Left lung (tissue), 10 donors: Measurements from ENCODE around the gene VMAC. TPM values are rescaled to one million over a fixed set of nuclear protein-coding genes. Genes with fewer than 3 reads are reported as not detected.

ENCODE experiments used
- ATAC-seq: fragments of 200-7000 bp; cut with Tn5 transposase; one replicate; pipeline ENCODE4 v1.9.1; 2020; ENCODE audit warnings: moderate library complexity
- DNase-seq, 4 donors: peaks; one replicate each; pipeline ENCODE4 v3.0.0-alpha.2; 2013 to 2020
- H3K27ac ChIP-seq, 2 donors: fragments of 200-600 bp; sonication (generic) in 1 of 2; one replicate each; pipeline versions ENCODE4 v1.5.0 to v1.8.0; 2020 to 2021
- H3K27me3 ChIP-seq, 2 donors: fragments of 200-600 bp; sonication (generic) in 1 of 2; one replicate each; pipeline versions ENCODE4 v1.5.0 to v1.8.0; 2020 to 2021
- H3K36me3 ChIP-seq, 2 donors: fragments of 200-600 bp; sonication (generic) in 1 of 2; one replicate each; pipeline versions ENCODE4 v1.5.0 to v1.8.0; 2020 to 2021
- H3K4me1 ChIP-seq, 2 donors: fragments of 200-600 bp; one replicate each; pipeline ENCODE4 v1.8.0; 2021
- H3K4me3 ChIP-seq, 2 donors: fragments of 200-600 bp; sonication (generic) in 1 of 2; one replicate each; pipeline versions ENCODE4 v1.5.0 to v1.8.0; 2020 to 2021; ENCODE audit warnings: mild to moderate bottlenecking in 1 of 2
- H3K9me3 ChIP-seq, 2 donors: fragments of 200-600 bp; sonication (generic) in 1 of 2; one replicate each; pipeline versions ENCODE4 v1.5.0 to v1.8.0; 2020 to 2021
- CTCF ChIP-seq, 2 donors: fragments of 200-600 bp; sonication (generic) in 1 of 2; IDR thresholded peaks; one replicate each; pipeline versions ENCODE4 v1.5.0 to v1.8.0; 2021; ENCODE audit warnings: antibody characterized with exemption in 2 of 2
- intact Hi-C, 2 donors: fragments of 100-400 bp; cut with DNase I; formaldehyde crosslinking; loops; one replicate each; pipeline versions ENCODE4 v1.11.2 to v1.14.2; 2022
- polyA plus RNA-seq, 6 donors: library from polyadenylated mRNA; unstranded; fragments of 120-200 nt; gene quantifications; one replicate each; pipeline ENCODE4 v1.2.1, GENCODE V29; 2013; ENCODE audit not compliant: insufficient read length in 6 of 6
- total RNA-seq, 2 donors: library from RNA; stranded (reverse); fragmentation: NEBNext Ultra II Directional; extraction: Animal tissue kit (Norgen Biotek cat#: 25700); gene quantifications; one replicate each; pipeline ENCODE4 v1.2.1, GENCODE V29; 2021
- donor health status: DM: no; HTN: yes; CAD: no.
- donor health status: DM: no; HTN: no; CAD: no.

Gene VMAC
- total and polyA plus RNA-seq, 8 donors, result 5.0 to 10.4 (median 8.5) TPM

DNA sequence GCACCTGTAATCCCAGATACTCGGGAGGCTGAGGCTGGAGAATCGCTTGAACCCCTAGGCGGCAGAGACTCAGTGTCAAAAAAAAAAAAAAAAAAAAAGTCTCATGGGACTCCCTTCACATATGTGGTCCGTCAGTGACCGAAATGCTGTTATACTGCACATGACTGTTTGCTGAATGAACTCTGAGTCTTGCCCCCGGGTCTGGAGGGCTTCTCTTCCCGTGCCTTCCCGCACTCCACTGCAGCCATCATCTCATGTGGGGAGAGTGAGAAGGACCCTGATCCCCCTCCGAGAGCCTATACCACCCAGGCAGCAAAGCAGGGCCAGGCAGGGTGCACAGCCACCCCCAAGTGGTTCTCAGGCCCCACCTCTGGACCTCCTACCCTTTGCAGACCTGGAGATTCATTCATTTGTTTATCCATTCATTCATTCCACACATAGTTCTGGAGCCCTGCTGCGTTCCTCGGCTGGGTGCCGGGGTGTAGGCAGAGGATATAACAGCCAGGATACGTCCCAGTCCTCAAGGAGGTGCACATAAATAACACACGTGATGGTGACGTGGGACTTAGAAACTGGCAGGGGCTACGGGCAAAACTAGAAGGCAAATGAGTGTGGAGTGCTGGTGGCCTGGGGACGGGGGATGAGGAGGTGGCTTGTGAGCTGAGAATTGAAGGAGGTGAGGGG lies 15.2 kb upstream of the VMAC start:
- intact Hi-C loops, result no loop called here
- peaks cover 0 to 5% of the 10 kb centered on the region in 2 donors for H3K4me1 ChIP-seq
- peaks cover 0 to 57% of the 10 kb centered on the region in 2 donors for H3K27me3 ChIP-seq
- peaks cover 0 to 5% of the 10 kb centered on the region in 2 donors for H3K36me3 ChIP-seq
- no peak for TF ChIP-seq CTCF (IDR thresholded peaks at IDR 0.05)
- H3K9me3 ChIP-seq, result no peaks in the 10 kb centered on the region
- no peak overlapping the region for H3K27ac ChIP-seq
- DNase-seq (no peak), ATAC-seq (no peak)
- no peak overlapping the region for H3K4me3 ChIP-seq

DNA sequence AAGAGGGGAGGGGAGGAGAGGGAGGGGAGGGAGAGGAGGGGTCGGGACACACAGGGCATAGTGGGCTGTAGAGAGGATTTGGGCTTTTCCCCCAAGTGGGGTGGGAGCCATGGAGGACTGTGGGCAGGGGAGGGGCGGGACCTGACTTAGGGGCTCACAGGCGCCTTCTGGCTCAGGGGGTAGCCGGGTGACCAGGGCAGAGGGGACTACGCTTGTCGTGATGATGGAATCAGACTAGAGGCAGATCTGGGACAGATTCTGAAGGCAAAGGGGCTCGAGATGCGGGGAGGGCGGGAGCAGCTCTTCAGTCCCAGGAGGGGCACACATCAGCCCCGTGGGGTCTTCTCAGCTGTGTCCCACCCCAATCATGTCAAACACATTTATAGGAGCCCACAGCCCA lies 14.6 kb upstream of the VMAC start:
- Histone ChIP-seq H3K4me3 (no peak overlapping the region), H3K27me3 (peaks cover 0 to 57% of the 10 kb centered on the region in 2 donors), H3K9me3 (no peaks in the 10 kb centered on the region), H3K27ac (no peak overlapping the region), H3K4me1 (peaks cover 0 to 5% of the 10 kb centered on the region in 2 donors), H3K36me3 (peaks cover 0 to 12% of the 10 kb centered on the region in 2 donors)
- no peak for TF ChIP-seq CTCF (IDR thresholded peaks at IDR 0.05)
- no peak for DNase-seq
- ATAC-seq, result no peak
- intact Hi-C loops, result loop anchor here in 1 of 2 donors (5.0 kb wide), 1 partner anchor 83 kb away; the partner anchor contains the start of gene NRTN

DNA sequence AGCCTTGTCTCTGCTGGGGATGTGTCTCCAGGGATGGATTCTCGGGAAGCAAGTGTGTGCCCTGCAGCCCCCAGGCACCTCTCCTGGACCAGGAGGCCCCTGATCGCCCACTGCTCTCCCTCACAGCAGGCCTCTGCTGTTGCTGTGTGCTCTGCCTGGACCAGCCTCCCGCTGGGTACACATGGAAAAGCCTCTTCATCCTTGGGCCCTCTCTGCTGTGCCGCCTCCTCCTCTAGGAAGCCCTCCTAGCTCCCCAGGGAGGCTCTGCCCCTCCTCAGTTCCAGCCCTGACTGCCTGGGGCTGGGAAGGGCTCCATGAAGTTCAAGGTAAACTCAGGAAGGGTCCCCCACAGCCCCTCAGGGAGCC lies 13.1 kb upstream of the VMAC start:
- no peak for DNase-seq
- TF ChIP-seq CTCF (IDR thresholded peaks at IDR 0.05), result no peak
- peaks cover 0 to 26% of the 10 kb centered on the region in 2 donors for H3K36me3 ChIP-seq
- no peaks in the 10 kb centered on the region for H3K9me3 ChIP-seq
- ATAC-seq, result no peak
- no peak overlapping the region for H3K27ac ChIP-seq
- peaks cover 0 to 5% of the 10 kb centered on the region in 2 donors for H3K4me1 ChIP-seq
- H3K4me3 ChIP-seq, result no peak overlapping the region
- intact Hi-C loops, result loop anchor here in 1 of 2 donors (5.0 kb wide), 1 partner anchor 84 kb away; the partner anchor contains the start of gene NRTN
- peaks cover 0 to 53% of the 10 kb centered on the region in 2 donors for H3K27me3 ChIP-seq

DNA sequence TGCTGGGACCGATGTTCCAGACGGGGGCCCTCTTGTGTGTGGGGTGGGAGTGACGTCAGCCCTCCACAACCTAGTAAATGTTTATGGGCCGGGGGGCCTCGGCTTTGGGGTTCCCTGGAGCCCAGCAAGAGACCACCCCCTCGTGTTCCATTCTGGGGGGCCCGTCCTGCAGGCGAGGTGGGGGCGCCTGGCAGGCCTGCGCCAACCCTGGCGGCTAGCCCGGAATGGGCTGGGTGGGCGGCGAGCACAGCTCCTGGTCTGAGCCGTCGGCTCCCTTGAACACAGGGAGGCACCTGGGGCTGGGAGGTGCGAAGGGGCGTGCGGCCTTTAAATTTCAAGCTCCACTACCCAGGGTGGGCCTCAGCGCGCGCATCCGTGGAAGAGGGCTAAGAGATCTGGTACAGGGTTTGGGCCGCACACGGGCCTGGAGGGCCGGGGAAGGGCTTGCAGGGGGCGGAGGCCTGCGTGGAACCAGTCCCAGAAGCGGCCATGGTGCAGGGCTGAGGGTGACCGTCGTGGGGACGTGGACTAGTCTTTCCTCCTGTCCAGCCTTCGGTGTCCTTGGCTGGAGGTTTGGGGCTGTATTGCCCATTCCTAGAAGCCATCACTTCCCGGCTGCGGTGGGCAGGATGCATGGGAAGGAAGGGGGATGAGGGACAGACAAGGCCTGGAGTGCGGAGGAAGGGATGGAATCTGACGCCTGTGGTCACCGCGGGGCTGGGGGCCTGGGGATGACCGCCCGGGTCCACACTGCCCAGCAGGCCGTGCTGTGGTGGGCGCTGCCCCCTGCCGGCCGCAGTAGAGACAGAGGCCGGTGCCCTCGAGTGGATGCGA lies 12.5 kb upstream of the VMAC start:
- peak in 2 of 4 donors; percentile 46 to 80 for DNase-seq
- TF ChIP-seq CTCF (IDR thresholded peaks at IDR 0.05), result peak; percentile 64 to 66
- H3K9me3 ChIP-seq, result no peaks in the 10 kb centered on the region
- no peak overlapping the region for H3K27ac ChIP-seq
- peaks cover 0 to 32% of the 10 kb centered on the region in 2 donors for H3K36me3 ChIP-seq
- peaks cover 0 to 5% of the 10 kb centered on the region in 2 donors for H3K4me1 ChIP-seq
- H3K27me3 ChIP-seq, result peaks cover 0 to 48% of the 10 kb centered on the region in 2 donors
- no peak overlapping the region for H3K4me3 ChIP-seq
- intact Hi-C loops, result loop anchor here in 1 of 2 donors (5.0 kb wide), 1 partner anchor 85 kb away; the partner anchor contains the start of gene NRTN
- peak; percentile 86 for ATAC-seq
